ENCODE results near the gene LRP11.

- TF ChIP-seq EZH2 (IDR thresholded peaks at IDR 0.05; ENCODE audit: insufficient read depth, poor library complexity, severe bottlenecking) (no peak), EZH2phosphoT487 (IDR thresholded peaks at IDR 0.05; ENCODE audit: insufficient read depth, low read depth) (no peak)
Measured at GRCh38 chr6:149825292-149825691, 38.9 kb downstream of the LRP11 start.

Data from GM23248 (cell line).